Fibroblast of skin of scalp (primary cell): Measurements from ENCODE around the gene TRIM47.

ENCODE experiments used
- DNase-seq: peaks from one replicate; pipeline ENCODE4 v3.0.0-alpha.2; 2013

The TRIM47 gene

DNA sequence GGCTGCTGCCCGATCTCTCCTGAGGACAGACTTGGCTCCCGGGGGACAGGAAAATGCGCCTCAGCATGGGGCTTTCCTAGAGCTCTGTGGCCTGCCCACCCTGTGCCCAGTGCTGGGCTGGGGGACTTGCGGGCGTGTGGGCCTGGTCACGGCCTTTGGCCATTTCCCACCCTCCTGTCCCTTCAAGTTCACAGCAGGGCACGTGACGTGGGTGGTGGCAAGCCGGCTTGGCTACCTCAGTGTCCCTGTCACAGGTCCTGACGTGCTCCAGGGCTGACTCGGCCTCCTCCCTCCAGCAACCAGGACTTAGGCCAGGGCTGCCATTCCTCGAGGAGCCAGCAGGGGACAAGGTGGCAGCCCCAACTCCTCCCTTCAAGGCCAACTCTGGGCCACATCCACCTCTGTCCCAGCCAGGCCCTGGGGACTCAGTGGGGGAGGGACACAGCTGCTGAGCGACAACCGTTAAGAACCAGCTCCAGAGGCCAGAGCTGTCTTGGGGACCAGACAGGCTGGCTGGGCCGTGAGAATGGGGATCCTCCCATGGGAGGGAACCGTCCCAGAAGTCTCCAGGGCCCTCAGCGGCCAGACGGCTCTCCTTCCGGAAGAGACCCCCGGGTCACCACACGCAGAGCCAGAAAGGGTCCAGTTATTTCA lies 33.2 kb downstream of the TRIM47 start:
- DNase-seq, result peak; percentile 65

DNA sequence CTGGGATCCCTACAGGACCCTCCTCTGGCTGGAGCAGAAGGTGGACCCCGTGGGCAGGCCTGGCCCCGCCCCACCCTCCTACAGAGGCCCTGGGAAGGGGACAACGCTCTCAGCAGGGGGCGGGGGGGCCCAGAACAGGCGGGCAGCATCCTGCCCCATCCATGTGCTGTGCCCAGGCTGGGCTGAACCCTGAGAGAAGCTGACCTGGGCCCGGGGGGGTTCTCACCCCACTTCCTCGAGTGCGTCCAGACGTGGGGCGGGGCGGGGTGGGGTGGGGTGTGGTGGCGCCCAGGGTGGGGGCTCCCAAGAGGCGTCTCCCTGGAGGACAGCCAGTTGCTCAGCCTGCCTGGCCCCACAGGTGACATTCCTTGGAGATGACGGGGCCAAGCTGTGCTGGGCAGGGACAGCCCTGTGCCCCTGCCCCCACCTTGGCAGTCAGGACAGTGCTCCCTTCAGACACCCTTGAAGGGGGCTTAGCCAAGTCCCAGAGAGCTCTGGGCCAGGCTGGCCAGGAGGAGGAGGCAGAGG lies 33.8 kb downstream of the TRIM47 start:
- no peak for DNase-seq

DNA sequence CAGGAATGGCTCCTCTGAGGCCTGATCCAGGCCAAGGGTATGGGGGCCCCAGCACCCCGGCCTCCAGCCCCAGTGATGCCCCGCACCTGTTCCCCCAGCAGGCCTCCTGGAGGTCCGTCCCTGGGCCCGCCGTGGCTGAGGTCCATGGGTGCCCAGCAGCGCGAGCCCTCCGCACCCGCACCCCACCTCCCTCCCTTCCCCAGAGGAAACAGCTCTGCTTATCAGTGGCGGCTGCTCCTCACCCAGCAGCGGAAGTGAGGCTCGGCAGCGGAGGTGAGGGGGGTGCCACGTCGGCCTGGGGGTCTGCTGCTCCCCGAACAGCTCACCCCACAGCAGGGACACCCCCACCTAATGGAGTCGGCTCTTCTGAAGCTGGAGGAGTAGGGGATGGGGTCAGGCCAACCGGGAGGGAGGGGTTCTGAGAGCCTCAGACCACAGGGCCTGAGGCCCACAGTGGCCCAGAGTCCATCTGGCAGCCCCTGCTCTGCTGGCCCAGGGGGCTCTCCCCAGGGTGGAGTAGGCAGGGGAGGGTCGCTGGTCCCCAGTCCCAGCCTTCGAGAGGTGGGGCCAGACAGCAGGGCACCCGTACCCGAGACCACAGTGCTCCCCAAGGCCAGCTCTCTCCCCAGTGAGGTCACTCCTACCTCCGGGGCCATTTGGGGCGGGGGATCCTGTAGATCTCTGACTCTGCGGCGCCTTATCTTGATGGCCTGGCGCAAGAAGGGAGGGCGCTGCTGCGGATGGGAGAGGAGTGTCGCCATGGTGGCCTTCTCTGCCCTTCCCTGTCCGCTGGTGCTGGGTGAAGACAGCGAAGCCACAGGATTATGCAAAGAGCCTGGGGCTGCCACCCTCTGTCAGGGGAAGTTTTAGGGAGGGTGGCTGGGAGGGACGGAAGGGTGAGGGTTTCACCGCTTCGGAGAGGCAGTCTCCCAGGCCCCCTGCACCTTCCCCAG lies 34.5 kb downstream of the TRIM47 start, which contains the start of gene UNC13D:
TSS of gene UNC13D (minus strand) at position 828 of the 953 bp plus-strand sequence. CDS start at position 761, 67 bp downstream.
- no peak for DNase-seq

DNA sequence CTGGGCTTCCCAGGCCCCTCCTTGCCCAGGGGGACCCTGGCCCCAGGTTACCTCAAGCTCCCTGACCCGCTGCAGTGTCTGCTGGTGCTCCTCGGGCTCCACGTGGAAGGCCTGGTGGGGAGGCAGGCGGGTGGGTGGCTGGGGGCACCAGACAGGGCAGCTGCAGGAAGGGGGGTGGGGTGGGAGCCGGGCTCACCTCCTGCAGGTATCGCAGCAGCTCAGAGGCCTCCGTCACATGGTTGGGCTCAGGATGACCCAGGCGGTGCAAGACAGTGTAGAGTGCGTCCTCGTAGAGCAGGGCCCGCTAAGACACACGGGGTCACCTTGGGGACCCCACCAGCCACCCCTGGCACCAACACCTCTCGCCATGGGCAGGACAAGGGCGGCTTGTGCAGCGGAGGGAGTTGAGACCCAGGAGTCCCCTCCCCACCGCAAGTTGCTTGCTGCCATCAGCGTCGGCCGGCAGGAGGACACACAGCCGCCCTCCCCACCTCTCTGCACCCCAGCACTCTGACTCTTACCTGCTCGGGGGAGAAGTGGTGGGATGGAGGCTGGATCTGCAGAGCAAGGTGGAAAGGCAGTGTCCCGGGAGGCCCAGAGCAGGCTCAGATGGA lies 35.3 kb downstream of the TRIM47 start:
- DNase-seq, result no peak

DNA sequence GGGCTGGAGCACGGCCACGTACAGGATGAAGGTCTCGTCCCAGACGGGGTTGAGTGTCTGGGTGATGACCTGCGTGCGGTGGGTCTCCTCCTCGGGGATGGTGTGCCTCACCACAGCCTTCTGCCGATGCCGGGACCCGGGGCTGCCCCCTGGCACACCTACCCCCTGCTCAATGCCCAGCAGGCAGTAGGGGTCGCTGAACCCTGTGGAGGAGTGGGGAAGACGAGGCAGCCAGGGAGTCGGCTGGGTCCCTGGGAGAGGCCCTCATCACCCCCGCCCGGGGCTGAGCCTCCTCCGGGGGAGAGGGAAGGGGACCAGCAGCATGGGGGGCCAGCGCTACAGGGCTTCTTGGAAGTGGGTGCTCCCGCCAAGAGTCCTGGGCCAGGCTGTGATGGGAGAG lies 36.0 kb downstream of the TRIM47 start:
- DNase-seq, result no peak

DNA sequence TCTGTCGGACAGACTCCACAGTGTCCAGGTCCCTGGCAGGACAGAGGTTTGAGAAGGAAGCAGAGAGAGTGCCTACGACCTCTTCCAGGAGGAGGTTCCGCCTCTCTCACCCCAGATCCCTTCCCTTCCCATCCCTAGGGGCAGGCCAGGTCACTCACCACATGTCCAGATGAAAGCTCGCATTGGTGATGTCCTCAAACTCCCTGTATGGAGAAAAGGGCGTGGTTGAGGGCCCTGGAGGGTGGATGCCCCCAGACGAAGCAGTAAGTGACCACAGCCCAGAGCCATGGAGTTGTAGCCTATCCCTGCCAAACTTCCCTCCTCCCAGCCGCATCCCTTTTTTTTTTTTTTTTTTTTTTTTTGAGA lies 37.6 kb downstream of the TRIM47 start:
- no peak for DNase-seq

DNA sequence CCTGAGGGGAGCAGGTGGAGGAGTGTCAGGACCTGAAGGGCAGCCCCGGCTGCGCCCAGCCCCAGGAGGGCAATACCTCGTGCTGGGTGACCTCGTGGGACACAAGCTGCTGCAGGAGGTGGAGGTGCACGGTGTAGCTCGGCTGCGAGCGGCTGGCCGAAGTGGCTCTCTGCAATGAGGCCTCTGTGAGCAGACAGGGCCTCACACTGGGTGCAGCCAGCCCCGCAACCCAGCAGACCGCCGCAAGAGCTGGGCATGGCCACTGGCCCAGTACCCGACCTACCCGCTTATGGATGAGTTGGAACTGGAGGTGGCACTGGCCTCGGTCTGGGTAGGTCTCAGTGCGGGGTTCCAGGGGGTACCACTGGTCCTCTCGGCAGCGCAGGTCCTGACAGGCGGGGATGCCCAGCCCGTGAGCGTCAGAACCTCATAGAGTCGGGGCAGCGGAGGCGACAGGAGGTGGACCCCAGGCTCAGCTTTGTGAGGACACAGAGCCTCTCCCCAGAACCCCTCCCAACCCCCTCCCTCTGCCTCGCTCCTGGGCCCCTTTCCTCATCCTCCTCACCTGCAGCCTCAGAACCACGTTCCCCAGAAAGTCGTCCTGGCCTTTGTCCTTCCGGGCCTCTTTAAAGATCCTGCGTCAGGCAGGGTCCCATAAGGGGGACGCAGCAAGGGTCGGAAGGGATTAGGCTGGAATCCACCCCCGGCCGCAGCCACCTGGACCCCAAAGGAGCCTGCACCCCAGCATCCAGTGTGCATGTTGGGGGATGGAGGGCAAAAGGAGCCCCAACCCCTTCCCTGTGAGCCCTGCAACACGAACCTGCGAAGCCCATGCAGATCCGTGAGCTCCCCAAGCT lies 38.2 kb downstream of the TRIM47 start:
- no peak for DNase-seq

DNA sequence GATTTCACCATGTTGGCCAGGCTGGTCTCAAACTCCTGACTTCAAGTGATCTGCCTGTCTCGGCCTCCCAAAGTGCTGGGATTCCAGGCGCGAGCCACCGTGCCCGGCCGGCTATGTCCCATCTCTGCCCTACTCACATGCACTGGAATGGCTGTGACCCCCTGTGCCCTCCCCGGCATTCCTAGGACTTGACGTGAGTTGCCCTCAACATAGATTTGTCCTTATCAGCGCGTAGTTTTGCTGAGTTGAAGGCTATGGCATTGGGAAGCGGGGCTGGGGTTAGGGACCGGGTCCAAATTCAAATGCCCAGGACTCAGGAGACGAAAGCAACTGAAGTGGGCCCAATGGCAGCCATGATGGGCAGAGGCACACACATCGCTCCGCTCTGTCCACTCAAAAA lies 40.0 kb downstream of the TRIM47 start:
- no peak for DNase-seq

DNA sequence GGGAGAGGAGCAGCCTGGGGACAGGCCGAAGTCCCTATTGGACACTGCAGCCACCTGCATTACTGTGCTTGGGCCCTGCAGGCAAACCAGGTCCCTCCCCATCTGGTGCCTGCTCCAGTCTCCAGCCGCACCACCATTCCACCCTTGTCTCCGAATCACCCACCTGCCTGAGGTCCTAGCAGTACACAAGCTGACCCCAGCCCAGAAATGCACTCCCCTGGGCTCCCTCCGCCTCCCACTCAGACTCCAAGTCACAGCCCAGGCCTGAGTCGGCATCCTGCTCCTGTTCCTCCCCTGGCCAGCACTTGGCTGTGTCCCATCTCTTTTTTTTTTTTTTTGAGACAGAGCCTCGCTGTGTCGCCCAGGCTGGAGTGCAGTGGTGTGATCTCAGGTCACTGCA lies 40.5 kb downstream of the TRIM47 start:
- DNase-seq, result no peak

DNA sequence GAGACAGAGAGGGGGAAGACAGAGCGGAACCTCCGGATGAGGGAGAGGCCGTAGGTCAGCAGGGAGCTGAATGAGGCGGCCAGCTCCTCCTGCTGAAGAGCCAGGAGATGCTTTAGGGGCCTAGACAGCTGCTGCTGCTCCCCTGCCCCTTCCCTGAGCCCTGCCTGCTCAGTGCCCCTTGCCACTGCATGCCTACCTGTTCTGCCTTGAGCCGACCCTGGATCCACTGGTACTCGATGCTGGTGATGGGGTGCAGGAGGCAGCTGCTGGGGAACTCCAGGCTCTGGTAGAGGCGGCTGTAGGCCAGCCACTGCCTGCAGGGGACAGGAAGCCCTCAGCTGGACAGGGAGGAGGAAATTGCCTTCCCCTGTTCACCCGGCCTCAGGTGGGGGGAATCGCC lies 41.8 kb downstream of the TRIM47 start:
- DNase-seq, result no peak

DNA sequence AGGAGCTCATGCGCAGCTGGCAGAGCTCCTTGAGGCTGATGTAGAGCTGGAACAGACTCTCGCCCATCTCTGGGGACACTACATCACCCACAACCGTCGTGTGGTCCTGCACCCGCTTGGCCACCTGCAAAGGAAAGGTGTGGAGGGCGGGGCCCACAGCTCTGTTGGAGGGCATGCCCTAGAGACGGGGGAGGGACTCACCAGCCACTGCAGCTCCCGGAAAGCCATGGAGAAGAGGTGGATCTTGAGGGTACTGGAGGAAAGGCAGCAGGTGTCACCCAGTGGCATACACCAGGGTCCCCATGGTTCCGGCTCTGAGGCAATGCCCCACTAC lies 42.8 kb downstream of the TRIM47 start:
- DNase-seq, result no peak

DNA sequence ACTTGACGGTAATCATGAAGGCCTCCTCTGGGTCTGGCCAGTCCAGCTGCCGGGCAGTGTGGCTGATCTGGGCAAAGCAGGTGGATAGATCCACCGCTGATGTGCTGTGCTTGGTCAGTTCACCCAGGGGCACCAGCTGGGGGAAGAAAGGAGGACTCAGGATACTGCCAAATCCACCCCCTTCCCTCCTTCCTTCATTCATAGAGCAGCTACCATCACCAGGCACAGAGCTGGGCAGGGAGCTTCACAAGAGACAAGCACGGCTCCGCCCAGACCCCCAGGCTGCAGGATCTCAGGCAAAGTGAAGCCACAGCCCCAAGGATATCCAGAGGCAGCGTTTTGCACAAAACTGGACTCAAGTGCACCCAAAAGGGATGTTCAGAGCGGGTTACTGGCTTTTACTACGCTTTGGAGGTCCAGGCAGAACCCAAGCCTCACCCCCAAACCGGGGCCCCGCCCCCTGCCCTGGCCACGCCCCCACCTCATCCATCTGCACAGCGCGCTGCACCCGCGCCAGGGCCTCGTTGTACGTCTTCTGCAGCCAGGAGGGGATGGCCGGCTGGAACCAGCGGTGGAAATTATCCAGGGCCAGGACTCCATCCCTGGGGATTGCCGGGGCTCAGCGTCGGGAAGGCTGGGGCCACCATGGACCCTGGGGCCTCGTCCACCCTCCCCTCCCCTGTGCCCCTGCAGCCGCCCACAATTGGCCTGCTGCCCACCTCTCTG lies 43.3 kb downstream of the TRIM47 start:
- DNase-seq, result no peak

DNA sequence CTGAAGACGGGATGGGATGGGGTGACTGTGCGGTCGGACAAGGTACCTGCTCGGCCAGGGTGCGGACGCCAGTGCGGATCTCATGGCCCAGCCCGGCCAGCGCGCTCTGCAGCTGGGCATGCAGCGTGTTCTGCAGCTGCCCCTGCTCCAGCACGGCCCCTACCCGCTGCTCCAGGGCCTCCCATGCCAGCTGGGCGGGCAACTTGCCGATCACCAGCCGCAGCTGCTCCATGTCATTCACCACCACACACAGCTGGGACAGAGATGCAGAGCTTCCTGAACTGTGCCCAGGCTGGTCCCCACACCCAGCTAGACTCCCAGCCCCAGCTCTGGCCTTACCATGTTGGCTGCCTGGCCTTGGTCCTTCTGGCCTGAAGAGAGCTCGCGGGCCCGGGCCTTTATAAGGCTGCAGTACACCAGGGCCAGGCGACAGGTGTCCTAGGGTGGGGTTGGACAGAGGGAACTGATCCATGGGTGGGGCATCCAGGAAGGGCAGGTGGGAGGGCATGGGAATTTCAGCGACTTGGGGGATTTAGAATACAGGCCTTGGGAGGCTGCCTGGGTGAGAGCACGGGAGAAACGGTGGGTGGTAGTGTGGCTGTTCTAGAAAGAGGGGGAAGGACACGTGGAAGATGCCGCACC lies 44.0 kb downstream of the TRIM47 start:
- DNase-seq, result no peak

DNA sequence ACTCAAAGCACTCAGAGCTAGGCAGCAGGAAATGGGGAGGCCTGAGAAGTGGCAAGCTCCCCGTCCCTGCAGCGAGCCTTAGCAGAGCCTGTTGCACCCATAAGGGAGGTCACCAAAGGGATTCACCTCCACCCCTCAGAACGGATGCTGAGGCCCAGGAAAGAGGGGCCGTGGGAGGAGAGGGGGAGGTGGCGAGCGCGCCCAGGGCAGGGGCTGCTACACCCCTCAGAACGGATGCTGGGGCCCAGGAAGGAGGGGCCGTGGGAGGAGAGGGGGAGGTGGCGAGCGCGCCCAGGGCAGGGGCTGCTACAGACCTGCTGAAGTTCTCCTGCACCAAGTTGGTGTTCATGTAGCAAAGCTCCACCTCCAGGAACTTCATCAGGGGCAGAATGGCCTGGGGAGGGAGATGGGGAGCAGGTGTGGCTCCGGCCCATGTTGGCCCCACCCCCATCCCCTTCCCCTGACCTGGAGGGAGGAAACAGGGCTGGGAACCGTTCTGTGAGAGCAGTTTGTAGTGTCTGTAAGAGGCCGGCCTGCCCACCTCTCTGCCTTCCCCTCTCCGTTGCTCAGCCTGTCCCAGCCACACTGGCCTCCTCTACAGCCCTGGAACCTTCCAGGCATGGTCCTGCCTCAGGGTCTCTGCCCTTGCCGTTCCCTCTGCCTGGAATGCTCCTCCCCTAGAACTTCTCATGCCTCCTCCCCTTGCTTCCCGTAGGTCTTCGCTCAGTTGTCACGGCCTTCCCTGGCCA lies 45.6 kb downstream of the TRIM47 start:
- DNase-seq, result no peak

DNA sequence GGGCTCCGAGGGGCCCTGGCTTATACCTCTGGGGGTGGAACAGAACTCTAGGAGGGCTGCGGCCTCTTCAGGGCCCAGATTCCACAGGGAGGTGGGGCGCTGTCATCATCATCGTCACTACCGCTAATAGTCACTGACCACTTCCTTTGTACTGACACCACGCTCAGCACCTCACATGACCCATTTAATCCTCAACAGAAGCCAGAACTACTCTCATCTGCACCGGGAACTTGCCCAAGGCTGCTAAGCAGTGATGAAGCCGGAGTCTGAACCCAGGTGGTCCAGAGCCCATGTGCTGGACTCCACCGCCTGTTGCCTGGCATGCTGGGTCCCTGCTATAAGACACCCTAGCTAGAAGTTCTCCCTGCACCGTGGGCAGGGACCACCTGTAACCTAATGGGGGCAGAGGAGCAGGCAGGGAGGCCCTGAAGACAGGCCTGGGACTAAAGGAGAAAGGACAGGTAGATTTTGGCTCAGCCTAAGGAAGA lies 46.2 kb downstream of the TRIM47 start:
- DNase-seq, result peak; percentile 49

DNA sequence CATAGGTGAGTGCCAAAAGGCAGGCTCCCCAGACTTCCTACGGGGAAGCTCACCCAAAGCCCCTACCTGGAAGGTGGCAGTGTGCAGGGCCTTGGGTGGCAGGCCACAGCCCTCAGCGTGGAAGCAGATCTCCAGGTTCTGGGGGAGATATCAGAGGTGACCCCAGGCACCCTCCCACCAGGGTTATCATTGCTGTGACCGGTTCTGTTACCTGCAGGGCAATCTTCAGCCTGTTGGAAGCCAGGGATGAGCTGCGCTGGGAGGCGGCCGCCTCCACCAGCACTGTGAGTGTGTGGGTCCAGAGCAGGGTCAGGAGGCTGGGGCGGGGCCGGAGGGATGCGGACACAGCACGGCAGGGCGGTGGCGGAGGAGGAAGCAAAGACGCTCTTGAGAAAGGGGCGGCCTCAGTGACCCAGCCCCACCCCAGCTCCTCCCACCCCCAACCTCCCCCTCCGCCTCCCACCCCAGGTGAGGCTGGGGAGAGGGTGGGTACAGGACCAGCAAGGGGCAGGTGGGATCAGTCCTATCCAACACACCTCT lies 47.3 kb downstream of the TRIM47 start:
- DNase-seq, result no peak

DNA sequence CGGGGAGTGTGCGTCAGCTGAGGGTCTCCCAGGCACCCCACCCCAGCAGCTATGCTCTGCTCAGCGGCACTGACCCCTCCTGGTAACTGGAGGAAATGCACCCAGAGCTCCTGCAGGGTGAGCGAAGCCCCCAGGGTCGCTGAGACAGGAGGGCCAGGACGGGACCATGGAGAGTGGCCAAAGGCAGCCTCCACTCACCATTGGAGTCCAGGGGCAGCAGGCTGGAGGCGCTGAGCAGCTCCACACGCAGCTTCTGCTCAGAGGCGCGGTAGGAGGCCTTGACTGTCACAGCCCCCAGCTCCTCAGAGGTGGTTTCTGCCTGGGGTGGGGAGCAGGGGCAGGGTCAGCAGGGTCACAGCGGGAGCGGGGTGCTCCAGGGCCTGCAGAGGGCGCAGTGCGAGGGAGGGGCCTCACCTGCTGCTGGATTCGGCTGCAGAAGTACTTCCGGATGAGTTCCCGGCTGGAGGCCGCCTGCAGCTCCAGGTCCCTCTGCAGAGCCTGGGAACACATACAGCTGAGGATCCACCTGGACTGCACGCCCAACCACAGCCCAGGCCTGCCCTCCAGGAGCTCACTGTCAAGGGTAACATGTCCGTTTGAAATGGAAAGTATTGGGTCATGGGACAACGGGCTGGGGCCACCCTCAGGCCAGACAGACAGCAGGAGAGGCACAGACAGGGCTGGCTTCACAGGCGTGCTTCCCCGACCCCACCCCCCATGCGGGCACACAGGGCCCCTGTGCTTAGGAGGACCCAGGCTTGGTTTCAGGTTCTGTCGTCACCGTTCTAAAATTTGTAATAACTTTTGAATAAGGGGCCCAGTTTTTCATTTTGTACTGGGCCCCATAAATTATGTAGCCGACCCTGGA lies 48.0 kb downstream of the TRIM47 start:
- no peak for DNase-seq

DNA sequence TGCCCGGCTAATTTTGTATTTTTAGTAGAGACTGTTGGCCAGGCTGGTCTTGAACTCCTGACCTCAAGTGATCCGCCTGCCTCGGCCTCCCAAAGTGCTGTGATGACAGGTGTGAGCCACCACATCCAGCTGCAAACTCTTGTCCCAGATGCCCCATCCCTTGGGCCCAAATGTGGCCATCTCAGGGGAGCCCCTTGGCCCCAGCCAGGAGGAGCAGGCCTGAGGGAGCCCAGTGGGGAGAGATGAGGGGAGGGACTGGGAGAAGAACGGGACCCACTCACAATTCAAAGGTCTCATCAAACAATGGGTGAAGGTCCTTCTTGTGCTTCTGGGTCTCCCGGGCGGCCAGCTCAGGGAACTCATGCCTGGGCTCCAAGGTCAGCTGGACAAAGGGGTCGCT lies 48.6 kb downstream of the TRIM47 start:
- no peak for DNase-seq

DNA sequence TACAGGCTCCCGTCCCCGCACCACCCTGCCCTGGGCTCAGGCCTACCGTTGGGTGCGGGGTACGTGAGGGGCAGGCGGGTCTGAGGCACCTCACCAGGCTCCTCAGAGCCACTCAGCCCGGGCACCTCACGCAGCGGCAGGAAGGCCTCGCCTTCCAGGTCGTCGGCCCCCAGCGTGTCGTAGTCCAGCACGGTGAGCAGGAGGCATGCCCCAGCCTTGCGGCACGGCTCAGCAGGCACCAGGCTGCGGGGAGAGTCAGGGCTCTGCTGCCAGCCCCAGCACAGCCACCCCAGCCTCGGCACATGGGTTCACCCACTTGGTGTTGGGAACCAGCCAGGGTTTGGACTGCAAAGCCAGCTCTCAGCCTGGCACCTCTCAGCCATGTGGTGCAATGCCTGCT lies 49.6 kb downstream of the TRIM47 start:
- no peak for DNase-seq
